Measurements from ENCODE around the gene GLTPD2.

- TF ChIP-seq CTCF (IDR thresholded peaks at IDR 0.05) (no peak), POLR2A (IDR thresholded peaks at IDR 0.05) (no peak)
Measured at GRCh38 chr17:4743216-4743615, 45.5 kb upstream of the GLTPD2 start.

Data from lower leg skin (tissue), 3 donors.